ENCODE data around the gene CST8. TPM values are rescaled to one million over a fixed set of nuclear protein-coding genes. Genes with fewer than 3 reads are reported as not detected.

Gene CST8
- total RNA-seq, 1 donor from 2014 or later: not detected

DNA sequence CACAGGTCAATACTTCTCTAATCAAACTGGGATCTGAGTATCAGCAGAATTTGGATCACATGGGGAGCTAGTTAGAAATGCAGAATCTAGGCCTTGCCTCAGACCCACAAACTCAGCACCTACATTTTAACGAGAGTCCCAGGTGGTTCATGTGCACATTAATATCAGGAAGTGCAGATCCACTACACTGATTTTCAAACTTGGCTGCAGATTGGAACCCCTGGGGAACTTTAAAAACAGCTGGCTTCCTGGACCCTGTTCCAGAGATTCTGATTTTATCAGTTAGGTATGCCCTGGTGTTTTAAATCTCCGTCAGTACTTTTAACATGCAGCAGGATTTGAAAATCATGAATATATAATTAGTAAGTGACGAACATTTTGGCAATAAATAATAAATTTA is 1.9 kb upstream of the CST8 start:
- Mint-ChIP-seq H3K27me3 (peaks cover 4% of the 10 kb centered on the region), H3K4me1 (no peaks in the 10 kb centered on the region), H3K36me3 (ENCODE audit: low read depth) (no peaks in the 10 kb centered on the region), H3K9me3 (no peaks in the 10 kb centered on the region), H3K4me3 (no peak overlapping the region), H3K27ac (no peak overlapping the region)
- DNase-seq: no peak
- intact Hi-C loops (cut with micrococcal nuclease): no loop called here

DNA sequence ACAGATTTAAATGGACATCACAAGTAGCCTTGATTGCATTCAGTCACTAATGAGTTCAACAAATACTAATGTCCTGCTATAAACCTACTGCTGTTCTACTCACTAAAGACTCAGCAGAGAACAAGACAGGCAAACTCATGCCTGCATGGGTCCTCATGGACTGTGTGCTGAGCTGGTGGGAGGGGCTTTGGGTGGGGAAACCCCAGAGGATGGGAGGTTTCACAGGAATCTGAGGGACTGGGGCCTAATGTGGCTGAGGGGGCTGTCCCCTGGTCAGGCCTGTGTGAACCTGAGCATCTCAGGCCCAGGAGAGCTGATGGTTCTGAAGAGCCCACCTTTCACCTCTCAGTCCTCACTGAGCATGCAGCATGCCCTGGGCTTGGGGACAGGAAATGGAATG is 1.4 kb downstream of the CST8 start:
- H3K27ac Mint-ChIP-seq: no peak overlapping the region
- peaks cover 2% of the 10 kb centered on the region for H3K27me3 Mint-ChIP-seq
- H3K4me1 Mint-ChIP-seq: no peaks in the 10 kb centered on the region
- no peaks in the 10 kb centered on the region for H3K9me3 Mint-ChIP-seq
- DNase-seq: peak; percentile 47
- intact Hi-C loops (cut with micrococcal nuclease): no loop called here
- H3K4me3 Mint-ChIP-seq: no peak overlapping the region
- H3K36me3 Mint-ChIP-seq (ENCODE audit: low read depth): no peaks in the 10 kb centered on the region

DNA sequence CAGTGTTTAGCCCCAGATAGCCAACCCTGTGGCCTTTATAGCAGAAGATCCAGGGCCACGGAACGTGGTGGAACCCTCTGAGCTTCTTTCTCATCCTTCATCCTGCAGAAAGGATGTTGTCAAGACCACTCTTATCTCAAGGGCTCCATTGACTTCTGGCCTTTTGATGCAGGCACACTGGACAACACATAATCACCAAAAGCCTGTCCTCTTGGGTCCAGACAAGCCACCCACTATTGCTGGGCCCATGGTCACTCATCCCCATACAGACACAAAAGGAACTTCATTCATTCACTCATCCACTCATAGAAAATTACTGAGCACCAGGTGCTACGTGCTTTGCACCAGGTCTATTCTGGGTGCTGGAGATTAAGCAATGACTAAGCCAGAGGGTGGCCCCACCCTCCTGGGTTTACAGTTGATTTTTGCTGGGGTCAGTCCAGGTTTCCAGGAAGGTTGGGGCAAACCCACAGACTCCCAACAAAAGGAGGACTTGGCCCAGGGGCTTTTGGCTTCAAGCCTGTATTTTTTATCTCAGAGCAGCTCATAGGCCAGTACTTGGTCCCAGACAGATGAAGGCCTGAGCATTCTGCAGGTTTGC is 2.4 kb downstream of the CST8 start:
- Mint-ChIP-seq H3K4me3 (no peak overlapping the region), H3K27ac (no peak overlapping the region), H3K9me3 (no peaks in the 10 kb centered on the region), H3K27me3 (no peaks in the 10 kb centered on the region), H3K36me3 (ENCODE audit: low read depth) (no peaks in the 10 kb centered on the region), H3K4me1 (no peaks in the 10 kb centered on the region)
- intact Hi-C loops (cut with micrococcal nuclease): no loop called here
- no peak for DNase-seq

DNA sequence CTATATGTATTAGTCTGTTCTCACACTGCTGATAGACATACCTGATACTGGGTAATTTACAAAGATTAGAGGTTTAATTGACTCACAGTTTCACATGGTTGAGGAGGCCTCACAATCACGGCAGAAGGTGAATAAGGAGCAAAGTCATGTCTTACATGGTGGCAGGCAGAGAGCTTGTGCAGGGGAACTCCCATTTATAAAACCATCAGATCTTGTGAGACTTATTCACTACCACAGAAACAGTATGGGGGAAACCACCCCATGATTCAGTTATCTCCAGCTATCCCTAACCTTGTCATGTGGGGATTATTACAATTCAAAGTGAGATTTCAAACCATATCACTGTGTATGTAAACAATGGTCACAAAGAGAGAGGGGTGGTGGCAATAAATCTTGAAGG is 6.6 kb downstream of the CST8 start:
- H3K36me3 Mint-ChIP-seq (ENCODE audit: low read depth): no peaks in the 10 kb centered on the region
- H3K4me1 Mint-ChIP-seq: no peaks in the 10 kb centered on the region
- H3K9me3 Mint-ChIP-seq: peaks cover 4% of the 10 kb centered on the region
- H3K27me3 Mint-ChIP-seq: peaks cover 1% of the 10 kb centered on the region
- no peak overlapping the region for H3K4me3 Mint-ChIP-seq
- no peak overlapping the region for H3K27ac Mint-ChIP-seq
- intact Hi-C loops (cut with micrococcal nuclease): no loop called here
- no peak for DNase-seq

DNA sequence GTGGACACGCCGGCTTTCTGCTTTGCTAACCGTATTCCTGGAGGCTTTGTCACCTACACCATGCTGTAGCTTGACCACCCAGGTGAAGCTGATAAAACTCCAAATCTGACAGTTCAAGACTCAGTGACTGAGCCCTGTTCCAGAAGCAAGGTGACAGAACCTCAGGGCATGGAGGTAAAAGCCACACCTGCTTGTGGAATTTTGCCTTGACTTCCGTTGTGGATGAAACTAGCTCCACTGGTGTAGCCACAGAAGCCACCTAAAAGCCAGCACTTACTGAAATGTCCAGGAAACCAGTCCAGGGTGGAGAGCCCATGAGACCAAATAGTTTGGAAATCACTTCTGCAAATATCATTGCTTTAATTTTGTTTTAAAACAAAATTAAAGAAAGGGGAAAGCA is 11.0 kb downstream of the CST8 start:
- H3K4me1 Mint-ChIP-seq: no peaks in the 10 kb centered on the region
- H3K27me3 Mint-ChIP-seq: peaks cover 1% of the 10 kb centered on the region
- intact Hi-C loops (cut with micrococcal nuclease): no loop called here
- H3K9me3 Mint-ChIP-seq: peaks cover 4% of the 10 kb centered on the region
- no peak overlapping the region for H3K4me3 Mint-ChIP-seq
- DNase-seq: no peak
- no peak overlapping the region for H3K27ac Mint-ChIP-seq
- no peaks in the 10 kb centered on the region for H3K36me3 Mint-ChIP-seq (ENCODE audit: low read depth)

DNA sequence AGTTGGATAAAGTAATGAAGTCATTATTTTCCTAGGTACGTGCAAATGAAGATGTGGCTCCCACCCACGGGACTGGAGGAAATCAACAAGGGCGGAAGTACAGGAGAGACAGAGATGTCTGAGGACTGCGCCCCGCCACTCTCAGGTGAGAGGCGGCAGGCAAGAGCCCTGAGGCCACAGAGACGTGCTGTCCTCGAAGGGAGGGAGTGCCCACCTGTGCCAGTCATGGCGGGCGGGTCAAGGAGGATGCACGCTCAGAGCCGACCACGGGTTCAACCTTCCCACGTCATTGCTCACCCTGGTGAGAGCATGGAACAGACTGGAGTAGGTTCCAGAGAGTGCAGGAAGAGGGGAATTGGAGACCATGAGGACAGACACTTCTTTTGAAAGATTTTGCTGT is 12.7 kb downstream of the CST8 start:
- Mint-ChIP-seq H3K9me3 (peaks cover under 1% of the 10 kb centered on the region), H3K27ac (no peak overlapping the region), H3K4me1 (no peaks in the 10 kb centered on the region), H3K36me3 (ENCODE audit: low read depth) (no peaks in the 10 kb centered on the region), H3K27me3 (peaks cover 1% of the 10 kb centered on the region), H3K4me3 (no peak overlapping the region)
- DNase-seq: no peak
- intact Hi-C loops (cut with micrococcal nuclease): no loop called here

DNA sequence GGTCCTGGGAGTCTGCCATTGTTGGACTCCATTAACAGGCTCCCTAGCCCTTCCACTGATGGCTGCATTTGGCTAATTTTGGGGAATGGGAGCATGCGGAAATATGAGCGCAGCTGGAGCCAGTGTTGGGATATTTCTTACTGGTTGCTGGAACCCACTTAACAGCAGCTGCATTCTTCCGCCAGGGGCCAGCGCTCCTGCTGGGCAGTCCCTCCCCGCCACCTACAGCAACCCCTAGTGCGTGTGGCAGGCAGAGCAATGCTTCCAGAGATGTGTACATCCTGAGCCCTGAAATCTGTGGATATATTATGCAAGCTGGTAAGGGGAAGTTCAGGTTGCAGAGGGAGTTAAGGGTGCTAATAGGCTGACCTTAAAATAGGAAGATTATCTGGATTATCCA is 16.4 kb downstream of the CST8 start:
- no peak overlapping the region for H3K27ac Mint-ChIP-seq
- H3K36me3 Mint-ChIP-seq (ENCODE audit: low read depth): no peaks in the 10 kb centered on the region

DNA sequence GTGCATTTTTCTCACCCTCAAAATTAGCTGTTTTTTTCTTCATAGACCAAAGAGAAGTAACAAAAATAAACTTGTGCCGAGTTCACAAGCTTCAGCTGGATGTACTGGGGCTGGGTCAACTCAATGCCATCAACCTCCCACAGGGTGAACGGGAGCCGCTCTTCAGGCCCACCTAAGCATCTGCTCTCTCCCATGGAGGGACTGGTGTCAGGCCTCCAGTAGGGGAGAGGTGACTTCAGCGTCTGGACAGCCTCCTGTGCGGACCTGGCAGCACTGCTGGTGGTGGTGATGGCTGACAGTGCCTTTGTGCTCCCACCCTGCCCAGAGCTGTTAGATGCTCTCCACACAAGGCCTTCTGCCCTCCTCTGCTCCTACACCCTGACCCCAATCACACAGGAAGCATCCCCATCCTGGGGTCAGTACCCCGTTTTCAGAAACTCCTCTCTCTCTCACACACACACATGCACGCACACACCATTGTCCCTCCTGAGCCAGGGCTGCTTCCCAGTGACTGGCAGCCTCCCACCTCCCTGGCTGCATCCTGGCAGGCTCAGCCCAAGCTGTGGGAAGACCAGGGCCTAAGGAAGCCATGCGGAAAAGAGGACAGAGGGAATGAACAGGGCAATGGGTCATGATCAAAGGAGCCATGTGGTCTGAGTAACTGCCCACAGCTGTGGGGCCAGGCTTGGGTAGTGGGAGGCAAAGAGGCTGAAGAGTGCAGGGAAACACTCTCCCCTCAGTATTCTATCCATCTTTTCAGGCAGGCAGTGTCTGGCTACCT is 17.7 kb downstream of the CST8 start:
- Mint-ChIP-seq H3K4me3 (no peak overlapping the region), H3K36me3 (ENCODE audit: low read depth) (no peaks in the 10 kb centered on the region)
- intact Hi-C loops (cut with micrococcal nuclease): no loop called here

More for the DNA sequence above, 16.4 kb downstream of the CST8 start:
- no peak for DNase-seq
- H3K4me1 Mint-ChIP-seq: no peaks in the 10 kb centered on the region
- intact Hi-C loops (cut with micrococcal nuclease): no loop called here
- no peaks in the 10 kb centered on the region for H3K27me3 Mint-ChIP-seq
- no peaks in the 10 kb centered on the region for H3K9me3 Mint-ChIP-seq
- no peak overlapping the region for H3K4me3 Mint-ChIP-seq

DNA sequence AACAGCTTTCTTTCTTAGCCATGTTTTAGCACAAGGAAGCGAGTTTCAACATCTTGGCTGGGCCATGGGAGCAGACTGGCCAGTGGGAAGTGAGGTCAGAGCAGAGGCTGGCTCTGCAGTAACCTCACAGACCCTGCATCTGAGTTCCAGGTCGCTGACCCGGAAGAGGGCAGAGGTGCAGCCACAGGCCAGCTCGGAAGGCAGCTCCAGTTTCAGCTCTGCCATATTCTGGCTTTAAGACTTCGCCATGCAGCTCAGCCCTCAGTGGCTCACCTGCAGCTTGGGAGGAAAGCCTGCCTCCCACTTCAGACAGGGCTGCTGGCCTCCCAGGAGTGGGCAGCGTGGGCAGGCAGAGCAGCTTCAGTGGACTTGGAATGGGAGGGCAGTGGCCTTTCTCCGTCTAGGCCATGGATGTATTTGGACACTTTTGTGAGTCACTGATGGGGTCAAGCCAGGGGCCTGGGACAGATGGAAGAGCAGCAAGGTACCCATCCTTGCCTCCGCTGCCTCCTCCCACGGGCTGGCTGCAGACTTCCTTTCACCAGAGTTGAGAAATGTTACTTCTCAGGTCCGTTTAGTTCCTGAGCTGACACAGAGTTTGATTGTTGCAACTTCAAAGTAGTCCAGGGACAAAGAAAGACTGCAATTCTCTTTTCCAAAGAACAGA is 18.5 kb downstream of the CST8 start:
- intact Hi-C loops (cut with micrococcal nuclease): no loop called here
- DNase-seq: no peak
- H3K27ac Mint-ChIP-seq: no peak overlapping the region

More for the DNA sequence above, 17.7 kb downstream of the CST8 start:
- H3K9me3 Mint-ChIP-seq: no peaks in the 10 kb centered on the region
- H3K4me1 Mint-ChIP-seq: no peaks in the 10 kb centered on the region
- H3K27ac Mint-ChIP-seq: no peak overlapping the region
- no peaks in the 10 kb centered on the region for H3K27me3 Mint-ChIP-seq
- no peak for DNase-seq

DNA sequence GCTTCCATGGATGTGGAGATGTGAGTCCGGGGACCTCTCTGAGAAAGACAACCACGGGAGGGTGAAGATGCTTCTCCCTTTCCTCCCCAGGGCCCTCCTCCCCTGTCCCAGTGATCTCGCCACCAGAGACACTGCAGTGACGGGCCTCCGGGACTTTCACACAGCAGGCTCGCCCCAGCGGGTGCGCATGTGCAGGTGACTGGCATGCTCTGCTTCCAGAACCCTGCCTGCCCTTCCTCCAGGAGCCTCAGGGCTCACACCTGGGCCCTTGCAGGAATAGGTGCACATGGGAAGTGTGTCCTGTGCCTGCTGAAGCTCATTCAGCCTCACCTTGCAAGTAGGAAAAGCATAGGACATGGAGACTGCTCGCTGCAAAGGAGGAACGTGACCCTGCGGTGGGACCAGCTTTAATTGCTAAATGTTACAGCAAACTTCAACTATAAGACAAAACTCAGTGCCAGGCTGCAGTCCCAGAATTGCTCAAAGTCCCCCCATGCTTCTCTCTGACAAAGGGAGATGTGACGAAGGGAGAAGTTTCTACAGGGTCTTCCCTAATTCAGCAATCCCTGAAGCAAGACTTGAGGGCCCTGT is 19.2 kb downstream of the CST8 start:
- H3K4me1 Mint-ChIP-seq: no peaks in the 10 kb centered on the region
- H3K9me3 Mint-ChIP-seq: no peaks in the 10 kb centered on the region
- H3K36me3 Mint-ChIP-seq (ENCODE audit: low read depth): no peaks in the 10 kb centered on the region
- no peak overlapping the region for H3K27ac Mint-ChIP-seq
- no peak overlapping the region for H3K4me3 Mint-ChIP-seq
- intact Hi-C loops (cut with micrococcal nuclease): no loop called here
- DNase-seq: no peak
- no peaks in the 10 kb centered on the region for H3K27me3 Mint-ChIP-seq

More for the DNA sequence above, 18.5 kb downstream of the CST8 start:
- Mint-ChIP-seq H3K9me3 (no peaks in the 10 kb centered on the region), H3K4me3 (no peak overlapping the region), H3K4me1 (no peaks in the 10 kb centered on the region), H3K27me3 (no peaks in the 10 kb centered on the region), H3K36me3 (ENCODE audit: low read depth) (no peaks in the 10 kb centered on the region)

DNA sequence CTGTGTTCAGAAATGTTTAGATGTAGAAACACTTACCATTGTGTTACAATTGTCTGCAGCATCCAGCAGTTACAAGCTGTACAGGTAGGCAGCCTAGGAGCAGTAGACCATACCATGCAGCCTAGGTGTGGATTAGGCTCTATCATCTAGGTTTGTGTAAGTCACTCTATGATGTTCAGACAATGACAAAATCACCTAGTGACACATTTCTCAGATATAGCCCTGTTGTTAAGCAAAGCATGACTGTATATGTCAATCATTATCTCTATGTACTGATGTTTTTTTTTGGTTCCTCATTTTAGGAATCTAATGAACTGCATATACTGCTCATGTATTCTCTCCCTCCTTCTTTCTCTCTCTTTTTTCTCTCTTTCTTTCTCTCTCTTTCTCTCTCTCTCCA is 22.2 kb downstream of the CST8 start:
- no peaks in the 10 kb centered on the region for H3K27me3 Mint-ChIP-seq
- DNase-seq: no peak
- H3K4me3 Mint-ChIP-seq: no peak overlapping the region
- H3K4me1 Mint-ChIP-seq: no peaks in the 10 kb centered on the region
- no peaks in the 10 kb centered on the region for H3K9me3 Mint-ChIP-seq
- intact Hi-C loops (cut with micrococcal nuclease): no loop called here
- H3K36me3 Mint-ChIP-seq (ENCODE audit: low read depth): no peaks in the 10 kb centered on the region
- no peak overlapping the region for H3K27ac Mint-ChIP-seq

DNA sequence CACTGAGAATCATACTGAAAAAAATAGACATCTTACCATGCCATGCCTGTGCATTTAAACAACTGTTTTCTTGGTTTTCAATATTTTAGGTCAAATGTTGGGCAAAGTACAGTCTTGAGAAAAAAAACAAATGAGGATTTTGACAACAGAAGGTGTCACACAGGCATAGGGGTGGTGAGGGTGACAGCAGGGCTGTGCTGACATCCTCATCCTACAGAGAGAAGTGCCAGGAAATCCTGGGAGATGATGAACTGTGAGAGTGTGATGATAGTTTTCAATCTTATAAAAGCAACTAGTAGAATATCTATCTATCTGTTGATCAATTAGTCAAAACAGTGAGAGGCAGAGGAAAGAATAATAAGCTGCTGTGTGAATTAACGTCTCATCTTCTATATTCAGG is 23.9 kb downstream of the CST8 start:
- Mint-ChIP-seq H3K4me3 (no peak overlapping the region), H3K4me1 (no peaks in the 10 kb centered on the region), H3K27ac (no peak overlapping the region), H3K36me3 (ENCODE audit: low read depth) (no peaks in the 10 kb centered on the region), H3K9me3 (no peaks in the 10 kb centered on the region), H3K27me3 (no peaks in the 10 kb centered on the region)
- intact Hi-C loops (cut with micrococcal nuclease): no loop called here
- DNase-seq: no peak

DNA sequence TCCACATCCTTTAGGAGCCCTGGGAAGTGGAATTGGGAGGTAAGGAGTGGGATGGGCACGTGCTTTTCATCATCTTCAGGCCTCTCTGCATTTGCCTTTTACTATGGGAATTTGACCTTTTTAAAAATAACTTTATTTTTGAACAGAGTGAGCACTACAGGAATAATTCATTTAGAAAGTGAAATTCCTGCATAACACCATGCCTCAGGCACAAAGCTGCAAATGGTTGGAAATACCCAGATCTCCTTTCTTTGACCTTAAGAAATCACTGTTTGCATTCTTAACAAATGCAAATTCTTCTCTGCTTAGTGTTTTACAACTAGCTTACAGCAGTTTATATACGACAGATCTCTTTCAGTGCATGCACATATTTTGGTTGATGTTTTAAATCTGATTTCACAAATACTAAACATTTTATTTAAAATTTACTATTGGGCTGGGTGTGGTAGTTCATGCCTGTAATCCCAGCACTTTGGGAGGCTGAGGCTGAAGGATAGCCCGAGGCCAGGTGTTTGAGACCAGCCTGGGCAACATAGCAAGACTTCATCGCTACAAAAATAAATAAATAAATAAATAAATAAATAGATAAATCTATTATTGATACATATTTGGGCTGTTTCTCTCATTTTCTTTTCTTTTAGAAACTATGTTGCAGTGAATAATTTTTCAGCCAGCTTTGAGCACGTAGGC is 24.5 kb downstream of the CST8 start:
- Mint-ChIP-seq H3K4me3 (no peak overlapping the region), H3K36me3 (ENCODE audit: low read depth) (no peaks in the 10 kb centered on the region), H3K9me3 (no peaks in the 10 kb centered on the region), H3K4me1 (no peaks in the 10 kb centered on the region), H3K27ac (no peak overlapping the region), H3K27me3 (no peaks in the 10 kb centered on the region)
- DNase-seq: no peak
- intact Hi-C loops (cut with micrococcal nuclease): no loop called here

DNA sequence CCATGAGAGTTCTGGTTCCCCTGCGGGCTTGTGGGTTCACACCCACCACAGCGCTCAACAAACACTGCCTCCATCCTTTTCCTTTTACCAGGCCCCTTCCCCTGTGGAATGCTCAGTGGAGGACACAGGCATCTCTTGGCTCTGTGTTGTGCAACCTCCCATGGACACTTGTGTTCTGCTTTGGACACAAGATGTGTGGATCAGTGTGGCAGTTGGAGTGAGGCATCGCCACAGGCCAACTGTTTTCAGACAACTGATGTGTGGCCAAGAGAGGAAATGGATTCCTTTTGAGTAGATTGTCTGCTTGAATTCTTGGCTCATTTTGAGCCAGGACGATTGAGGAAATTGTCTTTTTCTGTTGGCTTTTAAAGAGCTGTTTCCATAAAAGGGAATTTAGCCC is 26.8 kb downstream of the CST8 start:
- intact Hi-C loops (cut with micrococcal nuclease): no loop called here
- H3K4me1 Mint-ChIP-seq: no peaks in the 10 kb centered on the region

More for the DNA sequence above, 26.8 kb downstream of the CST8 start:
- DNase-seq: no peak
- Mint-ChIP-seq H3K36me3 (ENCODE audit: low read depth) (no peaks in the 10 kb centered on the region), H3K27ac (no peak overlapping the region), H3K9me3 (no peaks in the 10 kb centered on the region), H3K4me3 (no peak overlapping the region), H3K27me3 (no peaks in the 10 kb centered on the region)

Data from activated CD4-positive, alpha-beta T cell treated with anti-CD3 and anti-CD28 coated beads, Interleukin-2, amount 10 ng/mL, durations not matched to agents 24 days and 14 days (primary cell).